ENCODE data around the gene PPM1B. TPM values are rescaled to one million over a fixed set of nuclear protein-coding genes. Genes with fewer than 3 reads are reported as not detected.

PPM1B gene
- total and polyA plus RNA-seq, 10 of the 15 experiments (the other 5 are each of a cell fraction or from before 2014, with no cell fraction given), result 12.5 to 53.4 (median 33.7) TPM

- TF ChIP-seq BCLAF1 (IDR thresholded peaks at IDR 0.05) (no peak), MEF2B (IDR thresholded peaks at IDR 0.05; ENCODE audit: partially characterized antibody, poor library complexity, severe bottlenecking) (peak; percentile 63), E4F1 (IDR thresholded peaks at IDR 0.05; ENCODE audit: borderline replicate concordance, partially characterized antibody) (no peak), IRF5 (IDR thresholded peaks at IDR 0.05; ENCODE audit: borderline replicate concordance) (peak; percentile 44; the same call in 1 of the 2 replicates), ZBTB4 (CRISPR knock-in tag; IDR thresholded peaks at IDR 0.05) (no peak), LARP7 (IDR thresholded peaks at IDR 0.05) (no peak), CHD4 (IDR thresholded peaks at IDR 0.05) (no peak), ZNF384 (IDR thresholded peaks at IDR 0.05; ENCODE audit: borderline replicate concordance, low read depth, low read length) (peak; percentile 47; the same call in 1 of the 2 replicates), MEF2A (IDR thresholded peaks at IDR 0.05; ENCODE audit: insufficient read depth, low read depth, low read length) (no peak), TCF3 (IDR thresholded peaks at IDR 0.05; ENCODE audit: borderline replicate concordance, insufficient read depth, low read depth, low read length) (no peak), RELB (IDR thresholded peaks at IDR 0.05; ENCODE audit: low read depth) (peak; percentile 84), CREM (IDR thresholded peaks at IDR 0.05; ENCODE audit: low read depth) (no peak), E2F8 (IDR thresholded peaks at IDR 0.05; ENCODE audit: low read depth, partially characterized antibody) (peak; percentile 59)
These were observed 23.1 kb downstream of the PPM1B start (continued) for GRCh38 chr2:44191739-44192138.

Measured in GM12878 (cell line).